DMS153 treated with DMSO at 0.1 percent for 48 hours (cell line): ENCODE data around the gene SLAMF1.
A peak's percentile ranks its signal among the peaks of the same experiment; 100 is the strongest.
"Not testable (repeated sequence)": the region's sequence is repeated elsewhere in the genome, so short reads cannot be mapped to it uniquely, and the experiment has no call there.

Experiments
- DNase-seq: peaks from one replicate; lab custom pipeline; 2025; ENCODE audit not compliant: unreplicated experiment; lab: John Stamatoyannopoulos, UW

Gene SLAMF1

DNA sequence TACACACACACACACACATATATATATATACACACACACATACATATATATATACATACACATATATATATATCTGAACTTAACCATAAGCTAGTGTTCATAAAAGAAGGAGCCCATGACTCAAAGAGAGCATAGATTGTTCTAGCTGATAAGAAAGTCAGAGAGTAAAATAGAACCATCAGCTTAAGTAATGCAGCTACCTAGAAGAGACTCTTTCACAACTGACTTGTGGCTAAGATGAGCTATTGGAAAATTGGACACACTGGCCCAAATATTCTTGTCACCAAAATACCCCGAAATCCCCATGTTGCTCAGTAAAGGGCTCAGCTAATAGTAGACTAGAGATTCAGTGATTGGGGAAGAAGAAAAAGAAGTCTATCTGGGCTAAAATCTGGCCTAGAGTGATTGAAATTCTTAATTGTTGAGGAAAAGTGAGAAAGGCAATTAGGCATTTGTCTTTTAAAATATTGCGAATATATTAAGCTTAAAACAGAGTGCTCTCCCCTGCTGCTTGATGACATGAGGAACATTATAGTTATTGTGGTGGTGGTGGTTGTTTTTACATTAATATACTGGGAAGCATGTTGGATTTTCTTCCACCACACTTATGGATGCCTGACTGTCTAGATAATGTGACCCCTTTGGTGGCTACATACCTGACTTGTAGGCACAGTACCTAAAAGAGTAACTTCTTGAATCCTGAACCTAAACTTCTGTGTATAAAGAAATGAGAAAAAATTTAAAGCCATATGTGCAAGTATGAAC, 6.3 kb downstream of the SLAMF1 start:
- no peak for DNase-seq

DNA sequence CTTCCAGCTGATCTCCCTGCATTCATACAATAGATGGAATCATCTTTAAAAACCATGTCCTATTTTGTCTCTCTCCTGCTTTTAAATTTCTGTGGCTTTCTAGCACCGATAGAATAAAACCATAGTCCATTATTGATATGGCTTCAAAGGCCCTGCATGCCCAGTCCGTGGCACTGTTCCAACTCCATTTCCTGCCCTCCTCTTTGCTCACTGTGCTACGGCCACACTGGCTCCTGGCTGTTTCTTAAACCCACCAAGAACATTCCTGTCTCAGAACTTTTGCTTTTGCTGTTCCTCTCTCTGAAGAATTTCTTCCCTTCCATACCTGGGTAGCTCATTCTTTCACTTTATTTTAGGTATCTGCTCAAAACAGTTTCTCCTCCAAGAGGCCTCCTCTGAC, 7.2 kb downstream of the SLAMF1 start:
- DNase-seq: peak; percentile 62

DNA sequence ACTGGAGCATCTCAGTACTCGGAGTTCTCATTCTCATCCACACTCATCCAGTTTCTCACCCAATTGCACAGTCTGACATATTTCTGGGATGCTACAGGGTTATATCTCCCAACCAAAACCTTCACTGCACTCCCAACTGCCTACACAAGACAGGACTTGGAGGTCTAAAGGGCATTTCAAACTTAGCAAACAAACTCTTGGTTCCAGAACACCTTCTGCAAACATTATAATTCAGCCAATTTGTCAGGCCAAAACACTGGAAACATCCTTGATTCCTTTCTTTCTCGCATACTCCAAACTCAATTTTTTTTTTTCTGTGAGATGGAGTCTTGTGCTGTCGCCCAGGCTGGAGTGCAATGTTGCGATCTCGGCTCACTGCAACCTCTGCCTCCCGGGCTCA, 7.9 kb downstream of the SLAMF1 start:
- no peak for DNase-seq

DNA sequence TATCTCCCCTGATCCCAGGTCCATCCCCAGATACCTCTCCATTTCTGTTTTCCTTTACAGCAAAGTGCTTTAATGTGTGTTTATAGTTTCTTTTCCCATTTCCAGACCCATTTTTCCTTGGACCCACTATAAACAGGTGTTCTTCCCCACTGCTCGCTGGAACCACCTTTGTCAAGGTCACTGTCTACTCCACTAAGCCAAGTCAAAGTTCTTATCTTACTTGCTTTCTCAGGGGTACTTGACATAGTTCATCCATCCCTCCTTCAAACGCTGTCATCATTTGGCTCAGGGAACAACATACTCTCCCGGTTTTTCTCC, 8.3 kb downstream of the SLAMF1 start:
- no peak for DNase-seq

DNA sequence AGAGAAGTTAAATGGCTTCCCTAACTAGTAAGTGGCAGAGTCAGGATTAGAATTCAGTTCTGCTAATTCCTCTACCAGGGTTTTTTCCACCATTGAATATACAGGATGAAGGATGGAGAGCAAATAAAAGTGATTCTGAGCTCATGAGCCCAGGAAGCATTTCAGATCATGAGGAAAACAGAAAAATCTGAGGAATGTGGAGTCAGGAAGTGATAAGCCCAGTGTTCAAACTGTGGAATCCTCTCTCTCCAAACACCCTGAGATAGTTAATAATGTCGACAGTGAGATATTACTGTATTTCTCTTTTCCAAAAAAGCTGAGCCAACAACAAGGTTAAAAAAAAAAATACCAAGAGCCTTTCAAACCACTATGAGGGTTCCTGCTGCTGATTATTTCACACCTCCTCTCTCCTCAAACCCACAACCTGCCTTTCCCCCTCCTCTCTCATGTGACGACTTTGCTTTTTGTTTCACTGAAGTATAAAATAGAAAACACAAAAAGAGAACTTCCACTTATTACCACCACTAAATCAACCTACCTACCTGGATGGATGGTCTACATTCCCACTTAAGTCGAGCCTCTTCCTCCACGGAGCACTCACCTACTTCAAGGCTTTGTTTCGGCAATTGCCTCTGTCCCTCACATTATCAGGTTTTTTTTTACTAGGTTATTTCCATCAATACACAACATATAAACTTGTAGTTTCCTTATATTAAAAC, 8.9 kb downstream of the SLAMF1 start:
- no peak for DNase-seq

DNA sequence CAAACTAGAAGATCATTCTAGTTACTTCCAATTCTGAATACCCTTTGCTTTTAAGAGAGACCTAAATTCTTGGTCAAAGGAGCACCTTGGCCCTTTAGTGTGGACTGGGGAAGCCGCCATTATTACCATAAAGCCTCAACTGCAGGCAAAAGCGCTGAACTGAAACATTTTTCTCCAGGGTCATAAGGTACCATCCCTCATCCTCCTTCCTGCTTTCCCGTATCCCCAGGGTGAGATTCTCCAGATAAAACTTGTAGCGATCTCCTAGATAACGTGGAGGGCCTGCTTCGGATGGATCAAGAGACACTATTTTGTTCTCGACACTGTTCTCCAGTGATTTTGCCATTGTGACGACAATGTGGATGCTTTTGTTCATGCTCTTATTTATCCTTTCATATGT, 9.8 kb downstream of the SLAMF1 start:
- no peak for DNase-seq

DNA sequence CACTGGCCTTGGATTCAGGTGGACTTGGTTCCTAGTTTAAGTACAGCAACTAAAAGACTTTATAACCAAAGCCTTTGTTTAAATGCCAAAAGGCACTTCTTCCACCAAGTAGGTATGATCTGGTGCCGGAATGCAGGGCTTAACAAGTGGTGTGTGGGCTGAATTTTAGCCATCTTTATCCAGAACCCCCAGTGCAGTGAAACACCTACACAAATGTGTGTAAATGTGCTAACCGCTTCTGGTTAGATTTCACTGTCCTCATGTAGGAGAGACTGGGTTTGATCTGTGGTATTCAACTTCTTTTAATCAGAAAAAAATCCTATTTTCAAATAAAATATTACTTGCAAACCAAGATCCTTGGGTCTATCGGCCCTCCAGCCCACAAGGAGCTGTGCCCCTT, 10.3 kb downstream of the SLAMF1 start:
- no peak for DNase-seq

DNA sequence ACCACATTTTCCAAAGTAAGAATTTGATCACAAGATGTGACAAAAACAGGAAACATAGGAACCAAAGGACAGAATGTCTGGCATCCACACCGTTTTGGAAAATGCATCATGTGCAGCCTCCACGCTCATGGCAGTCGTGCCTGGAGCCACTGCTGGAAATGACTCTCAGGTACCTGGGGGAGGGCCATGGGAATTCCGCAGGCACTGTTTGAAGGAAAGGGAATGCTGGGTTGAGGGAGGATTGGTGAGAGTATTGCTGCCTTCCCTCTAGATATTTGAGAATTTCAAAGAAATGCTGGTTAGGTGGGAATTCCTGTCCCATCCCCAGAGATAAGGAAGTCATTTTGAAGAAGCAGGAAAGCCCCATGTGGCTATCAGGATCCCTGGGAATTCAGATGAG, 10.8 kb downstream of the SLAMF1 start:
- DNase-seq: no peak

DNA sequence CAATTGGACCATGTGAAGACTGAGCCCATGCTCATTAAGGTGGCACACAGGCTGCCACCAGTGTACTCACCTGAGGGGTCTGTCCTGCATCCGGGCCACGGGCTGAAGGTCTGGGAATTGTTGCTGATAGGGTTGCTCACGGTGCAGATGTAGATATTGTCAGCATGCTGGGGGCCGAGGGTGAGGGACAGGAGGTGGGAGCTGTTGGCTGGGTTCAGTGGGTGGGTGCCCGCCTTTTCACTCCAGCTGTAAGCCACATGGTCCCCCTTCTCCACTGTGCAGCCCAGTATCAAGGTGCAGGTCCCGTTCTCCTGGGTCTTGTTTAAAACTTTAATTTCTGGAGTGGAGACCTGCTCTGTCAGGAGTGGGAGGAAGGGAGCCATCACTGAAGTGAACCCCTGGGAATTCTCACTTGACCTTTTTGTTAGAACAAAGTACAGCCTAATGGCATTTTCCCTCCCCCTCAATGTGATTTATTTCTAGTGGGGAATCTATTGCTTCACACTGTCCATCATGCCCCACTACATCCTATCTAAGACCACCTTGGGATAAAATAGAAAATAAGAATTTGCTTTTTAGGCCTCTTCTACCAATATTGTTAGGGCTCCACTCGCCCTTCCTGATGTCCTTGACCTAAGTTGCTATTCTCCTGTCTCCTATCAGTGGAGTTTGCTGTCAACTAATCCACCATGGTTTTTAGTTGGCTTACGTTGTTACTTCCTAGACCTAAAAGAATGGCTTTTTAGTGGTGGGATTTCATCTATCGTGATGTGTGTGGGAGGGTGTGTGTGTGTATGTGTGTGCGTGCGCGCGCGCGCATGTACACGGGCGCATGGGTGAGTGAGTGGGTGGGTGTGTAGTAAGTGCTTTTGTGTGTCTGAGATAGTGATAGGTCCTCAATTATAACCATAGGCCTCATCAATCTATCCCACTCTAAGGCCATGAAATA, 12.0 kb downstream of the SLAMF1 start:
- no peak for DNase-seq

DNA sequence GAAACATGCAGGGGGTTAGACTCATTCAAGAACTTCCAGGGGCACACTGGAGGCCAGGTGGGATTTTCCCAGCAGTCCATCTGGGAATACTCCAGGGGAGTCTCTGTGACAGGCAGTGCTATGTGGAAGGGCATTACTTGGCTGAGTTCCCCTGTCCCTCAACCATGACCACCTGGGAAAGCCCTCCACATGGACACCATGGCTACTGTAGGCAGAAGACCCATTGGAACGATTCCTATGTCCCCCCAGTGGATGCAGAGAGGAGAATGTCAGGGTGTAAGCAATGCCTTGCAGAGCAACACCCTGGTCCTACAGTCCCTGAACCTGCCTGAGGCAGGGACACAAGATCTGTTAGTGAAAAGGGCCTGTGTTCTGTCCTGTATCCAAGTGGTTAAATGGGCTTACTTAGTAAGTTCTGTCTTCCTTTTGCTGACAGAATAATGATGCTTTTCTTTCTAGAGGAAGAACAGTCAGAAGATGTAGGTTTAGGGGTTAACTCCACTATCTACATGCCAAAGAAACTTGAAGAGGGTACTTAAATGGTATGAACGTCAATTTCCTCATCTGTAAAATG, 13.4 kb downstream of the SLAMF1 start:
- DNase-seq: no peak

DNA sequence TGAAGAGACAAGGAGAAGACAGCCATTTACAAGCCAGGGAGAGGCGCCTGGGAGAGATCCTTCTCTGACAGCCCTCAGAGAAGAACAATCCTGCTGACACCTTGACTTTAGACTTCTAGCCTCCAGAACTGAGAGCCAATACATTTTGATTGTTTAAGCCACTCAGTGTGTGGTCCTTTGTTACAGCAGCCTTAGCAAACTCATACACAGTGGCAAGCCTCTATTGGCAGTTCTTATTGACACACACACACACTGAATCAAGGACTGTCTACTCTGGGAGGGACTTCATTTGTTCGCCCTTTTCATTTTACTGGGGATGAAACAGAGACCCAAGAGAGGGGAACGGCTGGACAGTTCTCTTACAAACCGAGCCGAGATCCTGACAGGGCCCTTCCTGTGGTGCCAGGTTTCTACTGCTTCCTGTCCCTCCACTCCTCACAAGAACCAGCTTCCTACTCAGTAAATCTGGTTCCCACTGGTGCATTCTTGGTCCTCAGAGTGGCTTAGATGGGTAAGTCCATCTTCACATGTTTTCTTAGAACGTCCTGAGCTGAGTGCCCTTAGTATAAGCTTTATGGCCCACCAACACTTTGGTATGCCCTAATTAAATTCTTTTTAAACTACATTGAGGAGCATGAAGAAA, 14.7 kb downstream of the SLAMF1 start:
- no peak for DNase-seq

DNA sequence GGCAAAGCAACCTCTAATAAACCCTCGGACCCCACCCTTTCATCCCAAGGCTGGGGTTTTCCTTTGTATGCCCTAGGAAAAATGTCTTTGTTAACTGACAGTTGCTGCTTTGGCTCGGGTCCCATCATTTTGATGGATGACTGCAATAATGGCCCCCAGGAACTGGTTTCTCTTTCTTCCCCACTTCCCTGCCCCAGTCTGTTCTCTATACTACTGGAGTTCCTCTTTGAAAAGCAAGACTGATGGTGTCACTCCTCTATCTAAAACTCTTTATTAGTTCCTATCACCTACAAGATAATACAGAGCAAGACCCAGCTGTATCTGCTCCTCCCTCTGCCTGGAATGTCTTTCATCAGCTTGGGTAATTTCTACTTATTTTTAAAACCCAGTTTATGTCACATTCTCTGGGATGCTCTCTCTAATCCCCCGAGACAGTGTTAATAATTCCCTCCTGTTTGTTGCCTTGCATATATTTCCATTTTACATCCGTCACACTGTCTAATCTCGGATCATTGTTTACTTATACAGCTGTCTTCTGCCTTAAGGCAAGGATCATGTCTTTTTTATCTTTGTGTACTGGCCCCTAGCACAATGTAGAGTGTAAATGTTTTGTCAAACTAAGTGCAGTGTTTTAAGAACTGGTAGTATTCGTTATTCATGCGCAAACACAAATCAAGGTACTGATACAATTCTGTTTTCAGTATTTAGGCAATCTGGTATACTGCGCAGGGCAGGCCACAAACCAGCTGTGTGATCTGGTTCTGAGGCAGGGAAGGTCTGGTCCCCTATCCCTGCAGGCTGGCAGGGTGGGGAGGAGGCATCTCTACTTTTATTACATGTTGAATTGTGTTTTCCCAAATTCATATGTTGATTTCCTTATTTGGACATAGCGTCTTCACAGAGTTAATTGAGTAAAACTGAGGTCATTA, 16.1 kb downstream of the SLAMF1 start:
- no peak for DNase-seq

DNA sequence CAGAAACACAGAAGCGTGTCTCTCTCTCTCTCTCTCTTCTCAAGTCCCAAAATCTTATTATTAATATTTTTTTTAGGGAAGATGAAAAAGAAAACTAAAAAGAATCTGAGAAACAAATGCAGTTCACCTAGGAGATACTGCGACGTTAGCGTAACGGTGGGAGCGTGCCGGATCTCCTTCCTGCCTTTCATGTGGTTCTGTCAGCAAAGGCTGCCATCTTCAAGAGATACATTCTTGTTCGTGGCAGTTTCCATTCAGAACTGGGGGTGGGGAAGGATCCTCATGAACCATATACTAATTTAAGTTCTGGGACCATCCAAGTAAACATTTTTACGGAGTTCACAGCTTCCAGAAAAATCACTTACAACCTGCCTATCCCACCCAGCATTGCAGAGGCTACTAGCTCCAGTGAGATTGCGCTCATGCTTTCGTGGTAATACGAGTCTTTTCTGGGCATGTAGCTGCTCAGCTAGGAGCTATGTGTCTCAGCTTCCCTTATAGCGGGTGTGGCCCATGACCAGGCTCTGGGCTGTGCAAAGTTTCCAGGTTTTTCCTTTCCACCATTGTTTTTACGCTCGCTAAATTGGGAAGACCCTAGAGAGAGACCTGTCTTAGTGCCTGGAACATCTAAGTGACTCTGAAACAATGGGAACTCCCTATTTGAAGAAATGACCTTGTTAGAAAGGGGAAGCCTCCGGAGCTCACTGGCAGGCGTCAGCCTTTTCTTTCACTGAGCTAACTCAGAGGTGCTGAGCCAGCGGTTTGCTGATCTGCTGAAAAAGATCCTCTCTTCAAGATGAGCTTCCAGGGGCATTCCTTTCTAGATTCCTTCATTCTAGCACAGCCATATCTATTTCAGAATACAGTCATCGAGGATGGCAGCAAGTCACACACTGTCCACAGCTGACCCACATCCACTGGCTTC, 17.3 kb downstream of the SLAMF1 start:
- no peak for DNase-seq

DNA sequence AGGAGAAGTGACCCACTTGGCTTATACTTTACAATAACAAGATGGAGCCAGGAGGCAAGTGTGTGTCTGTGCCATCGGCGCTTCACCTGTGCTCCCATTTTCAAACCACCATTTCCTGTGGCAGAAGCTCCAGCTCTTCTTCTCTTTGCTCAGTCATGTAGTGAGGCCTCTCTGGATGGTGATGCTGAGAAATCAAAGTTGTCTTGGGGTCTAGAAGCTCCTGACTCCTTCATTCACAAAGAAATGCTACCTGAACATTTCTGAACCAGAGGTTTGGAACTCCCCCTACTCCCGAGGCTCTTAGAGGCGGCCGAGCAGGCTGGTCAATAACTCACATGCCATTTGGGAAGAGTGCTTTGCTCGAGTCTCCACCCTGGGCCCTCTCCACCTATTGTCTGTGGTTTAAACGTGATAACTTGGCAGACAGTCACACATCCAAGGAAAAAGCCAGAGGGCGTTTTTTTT, 18.0 kb downstream of the SLAMF1 start:
- no peak for DNase-seq

DNA sequence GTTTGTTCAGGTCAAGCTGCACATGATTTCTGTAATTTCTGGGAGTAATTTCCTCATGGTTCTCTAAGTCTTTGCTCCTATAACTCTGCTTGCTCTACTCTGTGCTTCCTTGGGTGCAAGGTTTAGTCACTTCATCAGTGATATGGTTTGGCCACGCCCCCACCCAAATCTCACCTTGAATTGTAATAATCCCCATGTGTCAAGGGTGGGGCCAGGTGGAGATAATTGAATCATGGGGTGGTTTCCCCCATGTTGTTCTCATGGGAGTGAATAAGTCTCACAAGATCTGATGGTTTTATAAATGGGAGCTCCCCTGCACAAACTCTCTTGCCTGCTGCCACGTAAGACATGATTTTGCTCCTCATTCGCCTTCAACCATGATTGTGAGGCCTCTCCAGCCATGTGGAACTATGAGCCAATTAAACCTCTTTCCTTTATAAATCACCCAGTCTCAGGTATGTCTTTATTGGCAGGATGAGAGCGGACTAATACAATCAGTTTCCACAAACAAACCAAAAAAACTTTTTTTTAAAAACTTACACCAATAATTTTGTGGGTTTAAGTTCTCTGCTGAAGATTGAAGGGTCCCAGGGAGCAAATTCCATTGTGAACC, 19.1 kb downstream of the SLAMF1 start:
- DNase-seq: not testable (repeated sequence)

DNA sequence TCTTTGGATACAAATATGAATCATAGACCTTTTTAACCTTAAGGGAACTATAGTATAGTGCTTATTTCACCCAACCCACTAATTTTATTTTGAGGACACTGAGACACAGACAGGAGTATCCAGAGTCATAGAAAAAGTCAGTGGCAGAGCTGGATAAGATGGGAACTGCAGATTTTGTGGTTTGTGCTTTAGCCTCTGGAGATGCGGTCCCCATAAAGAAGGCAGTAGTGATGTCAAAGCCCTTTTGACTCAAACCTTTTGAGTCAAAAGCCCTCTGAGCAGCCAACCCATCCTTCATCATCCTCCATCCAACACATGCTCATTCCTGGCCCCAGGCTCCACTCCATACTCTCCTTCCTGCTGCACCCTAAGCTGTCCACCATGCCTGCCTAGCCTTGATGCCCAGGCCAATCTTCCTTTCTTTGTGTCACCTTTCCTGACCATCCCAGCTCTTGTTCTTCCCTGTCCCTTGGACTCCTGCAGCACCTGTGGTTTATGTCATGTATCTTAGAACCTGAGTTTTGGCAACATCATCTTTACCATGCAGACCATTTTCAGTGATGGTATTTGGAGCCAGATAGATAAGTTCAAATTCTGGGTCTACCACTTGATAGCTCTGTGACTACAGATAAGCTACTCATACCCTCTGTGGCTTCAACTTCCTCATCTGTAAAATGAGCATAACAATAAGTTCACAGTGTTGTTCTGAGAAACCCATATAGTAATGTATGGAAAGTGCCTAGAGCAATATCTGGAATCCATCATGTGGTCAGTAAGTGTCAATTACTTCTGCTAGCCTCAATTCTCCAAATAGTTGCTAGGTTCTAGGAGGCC, 20.1 kb downstream of the SLAMF1 start:
- DNase-seq: no peak

DNA sequence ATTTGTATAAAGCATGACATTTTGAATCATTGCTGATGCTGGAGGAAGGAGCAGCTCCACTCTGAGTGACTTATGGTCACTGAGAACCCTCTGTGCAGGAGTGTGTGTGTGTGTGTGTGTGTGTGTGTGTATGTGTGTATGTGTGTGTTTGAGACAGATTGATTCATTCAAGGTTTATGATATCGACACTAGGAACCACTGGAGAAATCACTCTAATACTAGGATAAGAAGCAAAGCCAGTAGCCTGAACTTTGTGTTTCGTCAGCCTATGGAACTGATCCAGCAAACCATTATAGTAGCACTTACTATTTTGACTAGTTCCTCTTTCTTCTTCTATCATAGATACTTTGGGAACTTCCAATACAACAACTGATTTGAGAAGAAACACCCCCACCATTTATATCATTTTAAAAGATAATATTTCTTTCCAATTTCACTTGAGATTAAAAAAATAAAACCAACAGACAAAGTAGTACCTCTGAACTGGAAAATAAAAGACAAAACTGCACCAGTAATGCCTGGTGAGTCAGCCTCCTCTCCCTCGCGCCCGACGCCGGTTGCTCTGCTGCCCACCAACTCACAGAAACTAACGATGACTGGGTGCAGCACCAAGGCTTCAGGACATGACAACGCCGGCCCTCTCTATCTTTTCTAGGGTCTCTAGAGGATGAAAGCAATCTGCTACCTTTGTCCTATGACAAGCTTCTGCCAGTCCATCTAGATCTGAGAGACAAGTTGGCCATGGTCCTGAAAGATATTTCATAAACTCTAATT, 20.9 kb downstream of the SLAMF1 start:
- DNase-seq: no peak
